MM.1S (cell line): ENCODE data around the gene TYR.
"Not testable (repeated sequence)": the region's sequence is repeated elsewhere in the genome, so short reads cannot be mapped to it uniquely, and the experiment has no call there.

ENCODE experiments used
- DNase-seq: peaks from one replicate; pipeline ENCODE4 v3.0.0-alpha.2; 2015
- H2AFZ ChIP-seq: fragments of 300-600 bp; sonication (generic); 2 replicates; pipeline ENCODE4 v1.6.0; 2016; ENCODE audit warnings: antibody characterized with exemption, low read length
- H3F3A ChIP-seq: fragments of 300-600 bp; sonication (generic); 2 replicates; pipeline ENCODE4 v1.6.1; 2016; ENCODE audit warnings: mild to moderate bottlenecking, antibody characterized with exemption, low read length, moderate library complexity, mixed read lengths; ENCODE audit not compliant: insufficient read depth
- H3K27ac ChIP-seq: fragments of 300-600 bp; sonication (generic); 2 replicates; pipeline ENCODE4 v1.5.1; 2016; ENCODE audit warnings: mild to moderate bottlenecking, low read length
- H3K27me3 ChIP-seq: fragments of 300-600 bp; sonication (generic); replicated peaks from 2 replicates; pipeline ENCODE4 v1.6.0; 2016; ENCODE audit warnings: low read length; ENCODE audit not compliant: insufficient read depth
- H3K36me3 ChIP-seq: fragments of 300-600 bp; sonication (generic); replicated peaks from 2 replicates; pipeline ENCODE4 v1.6.1; 2016; ENCODE audit warnings: mild to moderate bottlenecking, low read length, mixed read lengths; ENCODE audit not compliant: insufficient read depth
- H3K4me1 ChIP-seq: fragments of 300-600 bp; sonication (generic); 2 replicates; pipeline ENCODE4 v1.6.1; 2016; ENCODE audit warnings: low read length, mixed read lengths
- H3K4me2 ChIP-seq: fragments of 300-600 bp; sonication (generic); 2 replicates; pipeline ENCODE4 v1.6.0; 2016; ENCODE audit warnings: low read depth, low read length
- H3K4me3 ChIP-seq: fragments of 300-600 bp; sonication (generic); 2 replicates; pipeline ENCODE4 v1.5.1; 2016; ENCODE audit warnings: low read length, mixed read lengths
- H3K79me2 ChIP-seq: fragments of 300-600 bp; sonication (generic); 2 replicates; pipeline ENCODE4 v1.6.1; 2016; ENCODE audit warnings: mixed run types, low read length, mixed read lengths
- H3K9ac ChIP-seq: fragments of 300-600 bp; sonication (generic); 2 replicates; pipeline ENCODE4 v1.6.1; 2016; ENCODE audit warnings: low read length, mixed read lengths
- H3K9me2 ChIP-seq: fragments of 300-600 bp; sonication (generic); replicated peaks from 2 replicates; pipeline ENCODE4 v1.6.1; 2016; ENCODE audit warnings: mild to moderate bottlenecking, low read length, mixed read lengths; ENCODE audit not compliant: insufficient read depth
- H3K9me3 ChIP-seq: fragments of 300-600 bp; sonication (generic); replicated peaks from 2 replicates; pipeline ENCODE4 v1.6.1; 2016; ENCODE audit warnings: mild to moderate bottlenecking, low read length, mixed read lengths; ENCODE audit not compliant: insufficient read depth
- H4K20me1 ChIP-seq: fragments of 300-600 bp; sonication (generic); 2 replicates; pipeline ENCODE4 v1.6.1; 2016; ENCODE audit warnings: mild to moderate bottlenecking, low read length, moderate library complexity, mixed read lengths; ENCODE audit not compliant: insufficient read depth
- CTCF ChIP-seq: fragments of 300-600 bp; sonication (generic); IDR thresholded peaks from 2 replicates; pipeline ENCODE4 v1.5.1; 2016; ENCODE audit warnings: antibody characterized with exemption, low read length, mixed read lengths
- EZH2 ChIP-seq: fragments of 300-600 bp; sonication (generic); optimal IDR thresholded peaks from 2 replicates; pipeline ENCODE3; 2017; ENCODE audit warnings: low read depth, mild to moderate bottlenecking, antibody characterized with exemption, low read length, mixed read lengths
- EZH2phosphoT487 ChIP-seq: fragments of 300-600 bp; sonication (generic); IDR thresholded peaks from 2 replicates; pipeline ENCODE4 v1.6.1; 2018; ENCODE audit warnings: antibody characterized with exemption, low read length

TYR gene

GRCh38 chr11:89267660-89268302 lies 90.1 kb downstream of the TYR start:
- DNase-seq: no peak
- H3K36me3 ChIP-seq: no peaks in the 10 kb centered on the region
- no peaks in the 10 kb centered on the region for H3K79me2 ChIP-seq
- no peak overlapping the region for H3K4me3 ChIP-seq
- no peak overlapping the region for H3K9ac ChIP-seq
- no peaks in the 10 kb centered on the region for H3F3A ChIP-seq
- no peak overlapping the region for H3K4me2 ChIP-seq
- H2AFZ ChIP-seq: no peak overlapping the region
- no peaks in the 10 kb centered on the region for H3K4me1 ChIP-seq
- TF ChIP-seq EZH2phosphoT487 (no peak), CTCF (no peak), EZH2 (no peak)
- no peaks in the 10 kb centered on the region for H4K20me1 ChIP-seq
- no peaks in the 10 kb centered on the region for H3K9me3 ChIP-seq
- no peak overlapping the region for H3K27ac ChIP-seq
- no peaks in the 10 kb centered on the region for H3K9me2 ChIP-seq
- H3K27me3 ChIP-seq: no peaks in the 10 kb centered on the region

GRCh38 chr11:89272540-89273088 lies 94.9 kb downstream of the TYR start:
- not testable (repeated sequence) for H3K27me3 ChIP-seq, H4K20me1 ChIP-seq, DNase-seq, H3K4me3 ChIP-seq, H3K36me3 ChIP-seq, H3K9me2 ChIP-seq, H3K4me2 ChIP-seq, H3K9ac ChIP-seq, H3K27ac ChIP-seq, H3K79me2 ChIP-seq, H3F3A ChIP-seq, H3K9me3 ChIP-seq, H3K4me1 ChIP-seq, H2AFZ ChIP-seq

GRCh38 chr11:89273220-89273619 lies 95.5 kb downstream of the TYR start:
- H3K36me3 ChIP-seq, H3K27ac ChIP-seq, H3K27me3 ChIP-seq, DNase-seq, H4K20me1 ChIP-seq, H3F3A ChIP-seq, H3K9me2 ChIP-seq, H3K9ac ChIP-seq, H3K4me2 ChIP-seq, H3K79me2 ChIP-seq, H3K4me1 ChIP-seq, H3K9me3 ChIP-seq, H3K4me3 ChIP-seq, H2AFZ ChIP-seq: not testable (repeated sequence)

- H3K27me3 ChIP-seq: no peaks in the 10 kb centered on the region
- no peak overlapping the region for H3K27ac ChIP-seq
- no peaks in the 10 kb centered on the region for H3K79me2 ChIP-seq
- no peak for TF ChIP-seq EZH2
- TF ChIP-seq EZH2phosphoT487: no peak
- TF ChIP-seq CTCF: no peak
- no peak overlapping the region for H3K9ac ChIP-seq
- H3K4me3 ChIP-seq: no peak overlapping the region
- no peaks in the 10 kb centered on the region for H3K36me3 ChIP-seq
- no peaks in the 10 kb centered on the region for H3K9me2 ChIP-seq
- H3K4me2 ChIP-seq: no peak overlapping the region
- no peaks in the 10 kb centered on the region for H4K20me1 ChIP-seq
- H3F3A ChIP-seq: no peaks in the 10 kb centered on the region
- no peaks in the 10 kb centered on the region for H3K9me3 ChIP-seq
- no peak overlapping the region for H2AFZ ChIP-seq
- no peak for DNase-seq
- no peaks in the 10 kb centered on the region for H3K4me1 ChIP-seq
These were observed 98.3 kb downstream of the TYR start for GRCh38 chr11:89275966-89276365.
